Peyer's patch (tissue), 4 donors: ENCODE measurements around the gene RASGRP2.

ENCODE experiments used
- CTCF ChIP-seq, 6 experiments: fragments of 450-650 bp in 4 of 6; fragments of 200-600 bp in 2 of 6; sonication (generic) in 1 of 6; IDR thresholded peaks; one replicate each; pipeline ENCODE4 v1.5.1; 2017 to 2019; ENCODE audit warnings: antibody characterized with exemption in 6 of 6, mild to moderate bottlenecking in 3 of 6, moderate library complexity in 1 of 6
- POLR2A ChIP-seq, 2 donors: fragments of 450-650 bp; IDR thresholded peaks; one replicate each; pipeline ENCODE4 v1.5.1; 2017; ENCODE audit warnings: antibody characterized with exemption in 2 of 2, mild to moderate bottlenecking in 2 of 2, moderate library complexity in 2 of 2

DNA sequence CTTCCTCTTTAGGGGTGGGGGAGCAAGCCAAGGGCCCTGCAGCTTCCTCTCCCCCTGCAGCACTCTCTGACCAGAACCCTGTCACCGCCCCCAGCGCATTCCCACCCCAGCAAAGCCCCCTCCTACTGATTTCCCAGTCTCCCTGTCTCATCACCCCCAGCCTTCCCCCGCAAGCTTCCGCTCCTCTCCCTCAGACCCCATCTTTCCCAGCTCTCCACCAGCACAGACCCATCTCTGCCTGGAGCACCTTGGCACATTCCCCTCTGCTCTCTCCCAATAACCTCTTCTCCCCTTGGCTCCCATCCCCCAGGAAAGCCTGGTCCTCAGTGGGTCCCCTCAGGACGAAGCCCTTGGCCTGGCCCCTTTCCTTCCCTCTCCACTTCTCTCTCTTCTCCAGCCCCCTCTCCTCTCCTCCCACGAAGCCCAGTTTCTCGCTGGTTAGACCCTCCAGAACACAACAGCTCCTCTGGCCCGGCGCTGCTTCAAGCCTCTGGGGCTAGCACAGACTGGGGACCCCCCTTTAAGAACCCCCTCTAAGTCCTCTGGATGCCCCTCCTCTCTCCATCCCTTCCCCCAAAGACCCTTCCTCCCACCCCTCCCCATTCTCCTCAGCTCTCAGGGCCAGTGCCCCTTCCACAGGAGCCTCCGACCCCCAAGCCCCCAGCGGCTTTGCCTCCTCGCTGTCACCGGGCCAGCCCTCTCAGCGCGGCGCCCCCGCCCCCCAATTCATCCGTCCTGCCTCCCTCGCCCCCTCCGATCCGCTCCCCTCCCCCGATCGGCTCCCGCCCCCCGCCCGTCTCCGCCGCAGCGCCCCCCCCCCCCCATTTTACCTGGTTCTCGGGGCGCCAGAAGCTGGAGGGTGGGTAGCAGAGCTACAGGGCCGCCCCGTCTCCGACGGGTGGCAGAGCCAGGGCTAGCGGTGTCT, 21.5 kb downstream of the RASGRP2 start:
- TF ChIP-seq CTCF (IDR thresholded peaks at IDR 0.05) (no peak), POLR2A (IDR thresholded peaks at IDR 0.05) (no peak)
